Measurements from ENCODE around the gene CRISPLD2.

Gene CRISPLD2

GRCh38 chr16:84948851-84949610 lies 129.2 kb downstream of the CRISPLD2 start:
- no peak for DNase-seq (ENCODE audit: low read depth in 1 of 2, low spot score in 1 of 2)

GRCh38 chr16:84949772-84950436 lies 130.1 kb downstream of the CRISPLD2 start:
- no peak for DNase-seq (ENCODE audit: low read depth in 1 of 2, low spot score in 1 of 2)

DNA sequence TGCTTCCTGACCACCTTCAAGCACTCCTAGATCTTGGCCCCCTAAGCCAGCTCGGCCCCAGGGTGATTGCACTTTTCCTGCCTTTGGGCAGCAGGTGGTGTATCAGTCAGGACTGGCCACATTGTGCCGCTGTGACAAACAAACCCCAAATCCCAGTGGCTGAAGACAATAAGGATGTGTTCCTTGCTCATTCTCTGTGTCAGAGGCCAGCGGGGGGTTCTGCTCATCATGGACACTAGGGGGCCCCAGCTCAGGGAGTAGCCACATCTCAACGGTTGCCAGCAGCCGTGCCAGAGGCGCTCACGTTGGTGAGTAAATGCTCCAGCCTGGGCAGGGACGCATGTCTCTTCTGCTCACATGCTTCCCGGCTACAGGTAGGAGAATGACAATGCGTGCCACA lies 131.1 kb downstream of the CRISPLD2 start:
- peak in 1 of 2 donors; percentile 7 for DNase-seq (ENCODE audit: low read depth in 1 of 2, low spot score in 1 of 2)

- DNase-seq (ENCODE audit: low read depth in 1 of 2, low spot score in 1 of 2) = peak; percentile 44 to 63
Measured at GRCh38 chr16:84952335-84953189, 132.8 kb downstream of the CRISPLD2 start.

DNA sequence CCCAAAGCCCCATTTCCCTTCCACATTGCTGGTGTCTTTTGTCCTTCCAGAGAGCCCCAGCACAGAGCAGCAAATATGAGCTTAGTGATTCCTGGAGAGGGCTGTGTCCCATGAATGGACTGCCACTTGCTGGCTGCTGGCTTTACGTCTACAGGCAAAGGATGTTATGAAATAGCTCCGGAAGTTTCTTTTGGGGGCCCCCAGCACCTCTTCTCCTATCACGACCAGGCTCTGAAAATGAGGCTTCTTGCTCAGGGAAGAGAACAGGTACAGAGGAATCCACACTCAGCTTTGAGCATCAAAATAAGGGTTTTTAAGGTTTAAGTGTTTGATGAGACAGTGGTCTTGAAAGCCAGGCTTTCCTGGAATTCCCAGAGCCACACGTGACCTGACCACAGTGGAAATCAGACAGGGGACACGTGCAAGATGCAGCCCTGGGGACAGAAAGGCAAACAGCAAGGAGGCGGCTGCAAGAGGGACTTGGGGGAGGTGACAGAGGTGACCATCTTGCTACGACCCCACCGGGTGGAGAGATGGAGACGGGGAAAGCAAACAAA lies 133.5 kb downstream of the CRISPLD2 start:
- DNase-seq (ENCODE audit: low read depth in 1 of 2, low spot score in 1 of 2) = no peak

DNA sequence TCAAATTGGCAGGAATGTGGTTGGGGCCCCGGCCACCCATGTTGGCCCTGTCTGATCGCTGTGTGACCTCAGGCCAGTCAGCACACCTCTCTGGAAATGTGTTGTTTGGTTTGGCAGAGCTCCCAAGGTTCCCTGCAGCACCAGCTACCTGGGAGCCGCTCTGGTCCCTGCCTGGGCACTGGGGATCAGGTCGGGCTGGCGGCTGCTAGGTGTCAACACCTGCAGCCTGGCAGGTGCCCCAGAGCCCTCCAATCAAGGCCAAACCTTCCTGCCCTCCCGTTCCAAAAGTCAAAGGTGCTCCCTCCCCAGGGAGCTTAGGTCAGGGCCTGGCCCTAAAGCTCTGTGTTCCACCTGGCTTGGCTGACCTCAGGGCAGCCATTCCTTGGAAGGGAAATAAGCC lies 135.6 kb downstream of the CRISPLD2 start:
- DNase-seq (ENCODE audit: low read depth in 1 of 2, low spot score in 1 of 2) = no peak

- DNase-seq (ENCODE audit: low read depth in 1 of 2, low spot score in 1 of 2) = no peak
Measured at GRCh38 chr16:84957192-84957591, 137.4 kb downstream of the CRISPLD2 start.

GRCh38 chr16:84957792-84958191 lies 138.0 kb downstream of the CRISPLD2 start:
- DNase-seq (ENCODE audit: low read depth in 1 of 2, low spot score in 1 of 2) = no peak
